WTC11 (cell line): Measurements from ENCODE around the gene ENTHD1. TPM values are rescaled to one million over a fixed set of nuclear protein-coding genes. Genes with fewer than 3 reads are reported as not detected.

Experiments used
- ATAC-seq: fragments of 200-7000 bp; cut with Tn5 transposase; 2 replicates; pipeline ENCODE4 v1.10.0; 2021; ENCODE audit warnings: mild to moderate bottlenecking, moderate library complexity
- CTCF ChIA-PET: fragments of 300-600 bp; sonication (Branson Sonifier 250); formaldehyde crosslinking; loops from one replicate; lab custom pipeline; 2021; ENCODE audit warnings: antibody characterized with exemption; lab: Charles Lee
- POLR2A ChIA-PET: fragments of 350-600 bp; sonication (Branson Sonifier 250); formaldehyde crosslinking; loops from one replicate; lab custom pipeline; 2021; ENCODE audit warnings: antibody characterized with exemption; lab: Charles Lee
- DNase-seq: peaks from one replicate; pipeline ENCODE4 v3.0.0; 2021; ENCODE audit warnings: low spot score
- H3K27ac Mint-ChIP-seq: 2 replicates; pipeline ENCODE4 v1.8.0; 2021; ENCODE audit warnings: mixed read lengths
- H3K27me3 Mint-ChIP-seq: 2 replicates; pipeline ENCODE4 v1.8.0; 2021; ENCODE audit warnings: low read depth, mild to moderate bottlenecking, moderate library complexity, mixed read lengths
- H3K36me3 Mint-ChIP-seq: 2 replicates; pipeline ENCODE4 v1.8.0; 2021; ENCODE audit warnings: mixed read lengths
- H3K4me1 Mint-ChIP-seq: 2 replicates; pipeline ENCODE4 v1.8.0; 2022; ENCODE audit warnings: mixed read lengths
- H3K4me3 Mint-ChIP-seq: 2 replicates; pipeline ENCODE4 v1.8.0; 2021; ENCODE audit warnings: mild to moderate bottlenecking, moderate library complexity, mixed read lengths
- H3K9me3 Mint-ChIP-seq: 2 replicates; pipeline ENCODE4 v1.8.0; 2021; ENCODE audit warnings: mixed read lengths
- CDX4 ChIP-seq: fragments of 250-450 bp; sonication (Bioruptor Pico); IDR thresholded peaks from 2 replicates; pipeline ENCODE4 v1.9.0; 2021; ENCODE audit warnings: moderate library complexity, mild to moderate bottlenecking, inconsistent platforms, borderline replicate concordance
- CTCF ChIP-seq: fragments of 200-600 bp; IDR thresholded peaks from 2 replicates; pipeline ENCODE4 v1.8.0; 2022; ENCODE audit warnings: antibody characterized with exemption
- E2F5 ChIP-seq: sonication (generic); formaldehyde crosslinking; IDR thresholded peaks from 2 replicates; pipeline ENCODE4 v1.8.1; 2022; ENCODE audit warnings: mild to moderate bottlenecking, moderate library complexity, missing genetic modification reagents
- EMX1 ChIP-seq: fragments of 250-450 bp; sonication (Bioruptor Pico); IDR thresholded peaks from 2 replicates; pipeline ENCODE4 v1.8.0; 2021; ENCODE audit warnings: mild to moderate bottlenecking
- ETV6 ChIP-seq: sonication (generic); formaldehyde crosslinking; IDR thresholded peaks from 2 replicates; pipeline ENCODE4 v1.8.1; 2022; ENCODE audit warnings: mild to moderate bottlenecking, missing genetic modification reagents
- FOXJ3 ChIP-seq: sonication (generic); formaldehyde crosslinking; IDR thresholded peaks from 2 replicates; pipeline ENCODE4 v1.9.0; 2021; ENCODE audit warnings: missing genetic modification reagents, mild to moderate bottlenecking, borderline replicate concordance
- IRF1 ChIP-seq: sonication (generic); formaldehyde crosslinking; IDR thresholded peaks from 2 replicates; pipeline ENCODE4 v1.8.0; 2023; ENCODE audit warnings: missing genetic modification reagents
- IRF2 ChIP-seq: sonication (generic); formaldehyde crosslinking; IDR thresholded peaks from 2 replicates; pipeline ENCODE4 v1.8.0; 2022; ENCODE audit warnings: low read depth, missing genetic modification reagents, borderline replicate concordance
- JAZF1 ChIP-seq: fragments of 250-450 bp; sonication (Bioruptor Pico); IDR thresholded peaks from 2 replicates; pipeline ENCODE4 v1.9.0; 2021; ENCODE audit warnings: moderate library complexity, mild to moderate bottlenecking, inconsistent platforms
- MLX ChIP-seq: sonication (generic); formaldehyde crosslinking; IDR thresholded peaks from 2 replicates; pipeline ENCODE4 v1.8.1; 2023; ENCODE audit warnings: mild to moderate bottlenecking, missing genetic modification reagents, moderate library complexity
- MYBL2 ChIP-seq: sonication (generic); formaldehyde crosslinking; IDR thresholded peaks from 2 replicates; pipeline ENCODE4 v1.8.1; 2023; ENCODE audit warnings: mild to moderate bottlenecking, moderate library complexity, missing genetic modification reagents
- NR1H2 ChIP-seq: sonication (generic); formaldehyde crosslinking; IDR thresholded peaks from 2 replicates; pipeline ENCODE4 v1.9.0; 2021; ENCODE audit warnings: mild to moderate bottlenecking, moderate library complexity, missing genetic modification reagents
- NR2C2 ChIP-seq: sonication (generic); formaldehyde crosslinking; IDR thresholded peaks from 2 replicates; pipeline ENCODE4 v1.8.0; 2022; ENCODE audit warnings: mild to moderate bottlenecking, missing genetic modification reagents
- PREB ChIP-seq: sonication (generic); formaldehyde crosslinking; IDR thresholded peaks from 2 replicates; pipeline ENCODE4 v1.8.1; 2022; ENCODE audit warnings: mild to moderate bottlenecking, missing genetic modification reagents, moderate library complexity, borderline replicate concordance
- TEAD1 ChIP-seq: sonication (generic); formaldehyde crosslinking; IDR thresholded peaks from 2 replicates; pipeline ENCODE4 v1.8.0; 2022; ENCODE audit warnings: mild to moderate bottlenecking, missing genetic modification reagents
- USF1 ChIP-seq: sonication (generic); formaldehyde crosslinking; IDR thresholded peaks from 2 replicates; pipeline ENCODE4 v1.8.0; 2022; ENCODE audit warnings: mild to moderate bottlenecking, missing genetic modification reagents
- ZNF396 ChIP-seq: fragments of 250-450 bp; sonication (Bioruptor Pico); IDR thresholded peaks from 2 replicates; pipeline ENCODE4 v1.8.0; 2021; ENCODE audit warnings: mild to moderate bottlenecking, moderate library complexity, borderline replicate concordance
- ZNF512 ChIP-seq: sonication (generic); formaldehyde crosslinking; IDR thresholded peaks from 2 replicates; pipeline ENCODE4 v1.8.1; 2022; ENCODE audit warnings: missing genetic modification reagents, borderline replicate concordance
- ZNF671 ChIP-seq: fragments of 250-450 bp; sonication (Bioruptor Pico); IDR thresholded peaks from 2 replicates; pipeline ENCODE4 v1.8.0; 2021; ENCODE audit warnings: mild to moderate bottlenecking
- ZSCAN18 ChIP-seq: fragments of 250-450 bp; sonication (Bioruptor Pico); IDR thresholded peaks from 2 replicates; pipeline ENCODE4 v2.1.2; 2022; ENCODE audit warnings: mild to moderate bottlenecking, moderate library complexity
- total RNA-seq: library from RNA; stranded (reverse); gene quantifications from 3 replicates; pipeline ENCODE4 v1.2.3, GENCODE V29; 2021

ENTHD1 gene
- total RNA-seq, 1 experiment from 2014 or later: not detected

- DNase-seq (no peak), ATAC-seq (no peak)
- no peaks in the 10 kb centered on the region; the same call in none of the 2 replicates for H3K27me3 Mint-ChIP-seq
- H3K9me3 Mint-ChIP-seq: no peaks in the 10 kb centered on the region
- no peaks in the 10 kb centered on the region for H3K36me3 Mint-ChIP-seq
- H3K4me3 Mint-ChIP-seq: no peak overlapping the region
- ChIA-PET POLR2A (no interaction called here), CTCF (interaction anchor here (0.9 to 1.3 kb wide), 3 partner anchors 19 to 276 kb away, joined by 3 to 4 read pairs (median 3); no protein-coding TSS in a partner anchor)
- H3K4me1 Mint-ChIP-seq: peaks cover 3% of the 10 kb centered on the region; the same call in 1 of the 2 replicates
- no peak overlapping the region for H3K27ac Mint-ChIP-seq
- TF ChIP-seq IRF1 (CRISPR knock-in tag) (no peak), CDX4 (no peak), ETV6 (CRISPR knock-in tag) (no peak), E2F5 (CRISPR knock-in tag) (no peak), PREB (CRISPR knock-in tag) (no peak), NR1H2 (CRISPR knock-in tag) (no peak), FOXJ3 (CRISPR knock-in tag) (no peak), ZNF512 (CRISPR knock-in tag) (no peak), USF1 (CRISPR knock-in tag) (no peak), JAZF1 (CRISPR knock-in tag) (no peak), NR2C2 (CRISPR knock-in tag) (no peak), TEAD1 (no peak), ZSCAN18 (no peak), ZNF396 (CRISPR knock-in tag) (no peak), MLX (no peak), IRF2 (CRISPR knock-in tag) (no peak), MYBL2 (CRISPR knock-in tag) (no peak), EMX1 (no peak), ZNF671 (no peak), CTCF (no peak)
Observed at GRCh38 chr22:39809772-39810557, 83.6 kb downstream of the ENTHD1 start.
